GM12878 (cell line): ENCODE measurements around the gene MYLK4. TPM values are rescaled to one million over a fixed set of nuclear protein-coding genes. Genes with fewer than 3 reads are reported as not detected.

ENCODE experiments used
- ATAC-seq: fragments of 200-7000 bp; cut with Tn5 transposase; 3 replicates; pipeline ENCODE4 v1.9.1; 2020; ENCODE audit warnings: mild to moderate bottlenecking, moderate library complexity
- BruUV-seq: library from RNA; stranded (reverse); fragments of 400-500 nt; replicated peaks from 2 replicates; lab custom pipeline; 2021; lab: Mats Ljungman, UMichigan
- CTCF ChIA-PET: fragments of 300-600 bp; sonication (Branson Sonifier 250); formaldehyde crosslinking; extraction: SDS; loops from one replicate; lab custom pipeline; 2021; ENCODE audit warnings: inconsistent platforms; lab: Yijun Ruan, JAX
- POLR2A ChIA-PET: fragments of 350-600 bp; formaldehyde crosslinking; extraction: SDS; loops from one replicate; lab custom pipeline; 2021; ENCODE audit warnings: inconsistent platforms; lab: Charles Lee
- RAD21 ChIA-PET: fragments of 300-600 bp; sonication (Branson Sonifier 250); formaldehyde crosslinking; loops from one replicate; lab custom pipeline; 2023; ENCODE audit warnings: antibody characterized with exemption; ENCODE audit not compliant: unreplicated experiment; lab: Charles Lee
- SMC1A ChIA-PET: fragments of 300-600 bp; sonication (Branson Sonifier 250); formaldehyde crosslinking; loops from one replicate; lab custom pipeline; 2023; ENCODE audit not compliant: unreplicated experiment, uncharacterized antibody; lab: Charles Lee
- DNase-seq: peaks from one replicate; pipeline ENCODE4 v3.0.0-alpha.2; 2011; ENCODE audit warnings: low read depth, low spot score
- FAIRE-seq: peaks from 3 replicates; lab custom pipeline; 2011; peaks lifted over from hg19 to GRCh38; lab: Jason Lieb, UNC
- H2AFZ ChIP-seq: 2 replicates; pipeline ENCODE4 v1.6.0; 2011; ENCODE audit warnings: low read depth, low read length, control low read depth; ENCODE audit not compliant: control insufficient read depth
- H3K27ac ChIP-seq: 2 replicates; pipeline ENCODE4 v1.5.1; 2011; ENCODE audit warnings: control low read depth; ENCODE audit not compliant: control insufficient read depth, insufficient read depth
- H3K27me3 ChIP-seq, 2 experiments: replicated peaks in 1 of 2; 2 replicates each; pipeline versions ENCODE4 v1.6.0 to v1.6.1; 2011; ENCODE audit warnings: low read length in 1 of 2; ENCODE audit not compliant: control insufficient read depth in 2 of 2, insufficient read depth in 2 of 2
- H3K36me3 ChIP-seq, 2 experiments: 2 replicates each; pipeline ENCODE4 v1.5.1; 2011; ENCODE audit warnings: low read length in 1 of 2; ENCODE audit not compliant: control insufficient read depth in 2 of 2, insufficient read depth in 2 of 2
- H3K4me1 ChIP-seq: 2 replicates; pipeline ENCODE4 v1.6.1; 2011; ENCODE audit warnings: mild to moderate bottlenecking, low read length, moderate library complexity, mixed read lengths; ENCODE audit not compliant: control insufficient read depth, insufficient read depth
- H3K4me2 ChIP-seq: 2 replicates; pipeline ENCODE4 v1.6.0; 2011; ENCODE audit warnings: control low read depth; ENCODE audit not compliant: control insufficient read depth, insufficient read depth
- H3K4me3 ChIP-seq: fragments of 200-600 bp; sonication (generic); 2 replicates; pipeline ENCODE4 v1.5.1; 2016
- H3K79me2 ChIP-seq: 2 replicates; pipeline ENCODE4 v1.6.0; 2011; ENCODE audit warnings: low read length; ENCODE audit not compliant: control insufficient read depth, insufficient read depth
- H3K9ac ChIP-seq: 2 replicates; pipeline ENCODE4 v1.8.0; 2011; ENCODE audit warnings: low read length, control low read depth, mixed read lengths; ENCODE audit not compliant: control insufficient read depth, insufficient read depth
- H3K9me3 ChIP-seq: replicated peaks from 3 replicates; pipeline ENCODE4 v1.5.1; 2011; ENCODE audit warnings: mild to moderate bottlenecking, low read length; ENCODE audit not compliant: control insufficient read depth, insufficient read depth
- H4K20me1 ChIP-seq: 2 replicates; pipeline ENCODE4 v1.6.0; 2011; ENCODE audit not compliant: control insufficient read depth, insufficient read depth
- ATF3 ChIP-seq: IDR thresholded peaks from 2 replicates; pipeline ENCODE4 v1.6.1; 2011; ENCODE audit warnings: low read depth, mild to moderate bottlenecking, low read length, moderate library complexity, borderline replicate concordance; ENCODE audit errors: extremely low read depth
- EP300 ChIP-seq, 2 experiments: fragments of 150-350 bp in 1 of 2; IDR thresholded peaks; 2 replicates each; pipeline ENCODE4 v1.6.1; 2011 to 2012; ENCODE audit warnings: low read depth in 2 of 2, low read length in 2 of 2, borderline replicate concordance in 1 of 2, improper control_type of control experiment in 1 of 2, inconsistent platforms in 1 of 2; ENCODE audit not compliant: control insufficient read depth in 1 of 2
- MEF2B ChIP-seq: fragments of 450-650 bp; IDR thresholded peaks from 2 replicates; pipeline ENCODE4 v1.6.1; 2018; ENCODE audit warnings: mild to moderate bottlenecking, moderate library complexity; ENCODE audit not compliant: partially characterized antibody, poor library complexity, severe bottlenecking
- POLR2AphosphoS2 ChIP-seq: IDR thresholded peaks from 2 replicates; pipeline ENCODE4 v1.6.1; 2011; ENCODE audit warnings: low read depth, mild to moderate bottlenecking, low read length, improper control_type of control experiment, moderate library complexity
- SMAD5 ChIP-seq: IDR thresholded peaks from 2 replicates; pipeline ENCODE4 v1.6.1; 2016; ENCODE audit warnings: antibody characterized with exemption, low read depth
- TCF3 ChIP-seq: IDR thresholded peaks from 2 replicates; pipeline ENCODE4 v1.6.1; 2012; ENCODE audit warnings: low read depth, mild to moderate bottlenecking, low read length, borderline replicate concordance; ENCODE audit not compliant: insufficient read depth
- YBX1 ChIP-seq: fragments of 450-650 bp; IDR thresholded peaks from 2 replicates; pipeline ENCODE4 v1.6.1; 2016; ENCODE audit warnings: antibody characterized with exemption
- WGBS: methylation state at CpG from one replicate; pipeline ENCODE4 v1.1.6; 2016; ENCODE audit warnings: low lambda C conversion rate; ENCODE audit not compliant: insufficient replicate concordance, insufficient coverage; ENCODE audit errors: missing lambda C conversion rate; 5-methylcytosine and 5-hydroxymethylcytosine counted together
- in situ Hi-C: fragments of 300-500 bp; cut with MboI; formaldehyde crosslinking; loops from 9 replicates; pipeline ENCODE4 v1.14.3; 2018; ENCODE audit warnings: mixed read lengths
- intact Hi-C: fragments of 100-400 bp; cut with micrococcal nuclease; formaldehyde crosslinking; loops from one replicate; pipeline ENCODE4 v1.14.2; 2022; ENCODE audit not compliant: unreplicated experiment
- polyA plus RNA-seq, 11 experiments: library from polyadenylated mRNA; depleted of rRNA in 4 of 11; unstranded in 6 of 11; stranded (reverse) in 5 of 11; fragments of >200 nt; fragmentation: Nextera tagmentation in 4 of 11; fragmentation: Illumina TruSeq in 1 of 11; extraction: Ambion mirVana in 4 of 11; extraction: Trizol in 1 of 11; gene quantifications; 1 replicate in 1 of 11; 2 replicates in 10 of 11; pipeline versions ENCODE4 v1.2.1 to v1.2.3, GENCODE V29; 2011 to 2016; ENCODE audit warnings: inconsistent platforms in 2 of 11, missing spikeins in 2 of 11, low read depth in 1 of 11
- total RNA-seq, 4 experiments: library from RNA; depleted of rRNA in 3 of 4; stranded (reverse); fragments of >200 nt in 3 of 4; fragmentation: Illumina TruSeq in 1 of 4; extraction: Trizol in 1 of 4; gene quantifications; 2 replicates each; pipeline versions ENCODE4 v1.2.1 to v1.2.3, GENCODE V29; 2013 to 2021
- TF ChIP-seq, protein P1 (sequence below): fragments of 450-650 bp; formaldehyde crosslinking; IDR thresholded peaks from 2 replicates; pipeline ENCODE4 v1.5.0; 2022; ENCODE audit warnings: mild to moderate bottlenecking, missing genetic modification characterization
- TF ChIP-seq, protein P2 (sequence below): fragments of 450-650 bp; IDR thresholded peaks from 2 replicates; pipeline ENCODE4 v1.6.1; 2017; ENCODE audit warnings: low read depth, mild to moderate bottlenecking, moderate library complexity
- TF ChIP-seq, protein P3 (sequence below): IDR thresholded peaks from 2 replicates; pipeline ENCODE4 v1.6.1; 2012; ENCODE audit warnings: low read depth, low read length, improper control_type of control experiment

Gene MYLK4
- total and polyA plus RNA-seq, 10 of the 15 experiments (the other 5 are each of a cell fraction or from before 2014, with no cell fraction given) = under 0.01 to 0.09 (median 0.05) TPM; not detected in 1

- no peak overlapping the region for H2AFZ ChIP-seq
- SMC1A ChIA-PET = no interaction called here
- TF ChIP-seq, protein P1, sequence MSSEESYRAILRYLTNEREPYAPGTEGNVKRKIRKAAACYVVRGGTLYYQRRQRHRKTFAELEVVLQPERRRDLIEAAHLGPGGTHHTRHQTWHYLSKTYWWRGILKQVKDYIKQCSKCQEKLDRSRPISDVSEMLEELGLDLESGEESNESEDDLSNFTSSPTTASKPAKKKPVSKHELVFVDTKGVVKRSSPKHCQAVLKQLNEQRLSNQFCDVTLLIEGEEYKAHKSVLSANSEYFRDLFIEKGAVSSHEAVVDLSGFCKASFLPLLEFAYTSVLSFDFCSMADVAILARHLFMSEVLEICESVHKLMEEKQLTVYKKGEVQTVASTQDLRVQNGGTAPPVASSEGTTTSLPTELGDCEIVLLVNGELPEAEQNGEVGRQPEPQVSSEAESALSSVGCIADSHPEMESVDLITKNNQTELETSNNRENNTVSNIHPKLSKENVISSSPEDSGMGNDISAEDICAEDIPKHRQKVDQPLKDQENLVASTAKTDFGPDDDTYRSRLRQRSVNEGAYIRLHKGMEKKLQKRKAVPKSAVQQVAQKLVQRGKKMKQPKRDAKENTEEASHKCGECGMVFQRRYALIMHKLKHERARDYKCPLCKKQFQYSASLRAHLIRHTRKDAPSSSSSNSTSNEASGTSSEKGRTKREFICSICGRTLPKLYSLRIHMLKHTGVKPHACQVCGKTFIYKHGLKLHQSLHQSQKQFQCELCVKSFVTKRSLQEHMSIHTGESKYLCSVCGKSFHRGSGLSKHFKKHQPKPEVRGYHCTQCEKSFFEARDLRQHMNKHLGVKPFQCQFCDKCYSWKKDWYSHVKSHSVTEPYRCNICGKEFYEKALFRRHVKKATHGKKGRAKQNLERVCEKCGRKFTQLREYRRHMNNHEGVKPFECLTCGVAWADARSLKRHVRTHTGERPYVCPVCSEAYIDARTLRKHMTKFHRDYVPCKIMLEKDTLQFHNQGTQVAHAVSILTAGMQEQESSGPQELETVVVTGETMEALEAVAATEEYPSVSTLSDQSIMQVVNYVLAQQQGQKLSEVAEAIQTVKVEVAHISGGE (CRISPR knock-in tag) = no peak
- no peak for TF ChIP-seq TCF3
- TF ChIP-seq, all 136 proteins: peak for 0
- RAD21 ChIA-PET = interaction anchor here (1.2 kb wide), 1 partner anchor 114 kb away, joined by 4 read pairs; no protein-coding TSS in a partner anchor
- no peak overlapping the region for H3K9ac ChIP-seq
- no peak overlapping the region for H3K27ac ChIP-seq
- ATAC-seq = no peak
- no peaks in the 10 kb centered on the region for H3K27me3 ChIP-seq
- peaks cover 7% of the 10 kb centered on the region for H3K4me1 ChIP-seq
- 67% methylated on average over 6 of the region's 6 CpGs for WGBS
- in situ Hi-C loops (no loop called here), intact Hi-C loops (no loop called here)
- H3K36me3 ChIP-seq = no peaks in the 10 kb centered on the region
- H3K79me2 ChIP-seq = no peaks in the 10 kb centered on the region
- CTCF ChIA-PET = interaction anchor here (0.5 to 1.2 kb wide), 2 partner anchors 114 to 229 kb away, joined by 3 to 4 read pairs; no protein-coding TSS in a partner anchor
- BruUV-seq = no TSS peak
- H4K20me1 ChIP-seq = no peaks in the 10 kb centered on the region
- no peaks in the 10 kb centered on the region; the same call in 2 of the 3 replicates for H3K9me3 ChIP-seq
- DNase-seq = no peak
- no peak overlapping the region for H3K4me3 ChIP-seq
- H3K4me2 ChIP-seq = no peak overlapping the region
- POLR2A ChIA-PET = no interaction called here
- FAIRE-seq = no peak
These were observed 46.1 kb upstream of the MYLK4 start for GRCh38 chr6:2796861-2797260.

DNA sequence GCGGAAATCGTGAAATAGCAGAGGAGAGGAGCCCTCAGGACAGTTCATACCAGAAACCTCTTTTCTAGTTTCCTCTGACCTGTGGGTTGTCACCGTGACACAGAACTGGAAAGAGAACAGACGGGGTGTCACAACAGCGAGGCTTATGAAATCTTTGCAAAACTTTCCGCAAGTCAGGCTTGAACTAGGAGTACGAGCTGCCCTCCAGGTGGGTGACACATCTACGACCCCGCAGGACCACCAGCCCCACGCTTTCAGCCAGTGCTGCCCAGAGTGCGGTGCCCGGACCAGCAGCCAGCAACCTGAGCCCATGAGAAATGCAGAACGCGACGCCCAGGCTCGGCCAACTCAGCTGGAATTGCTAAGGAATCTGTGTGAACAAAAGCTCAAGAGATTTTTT is 45.2 kb upstream of the MYLK4 start:
- ChIA-PET SMC1A (no interaction called here), RAD21 (no interaction called here), CTCF (no interaction called here), POLR2A (no interaction called here)
- no peak for FAIRE-seq
- 93% methylated on average over 14 of the region's 16 CpGs for WGBS
- Histone ChIP-seq H3K79me2 (no peaks in the 10 kb centered on the region), H3K4me1 (peaks cover 7% of the 10 kb centered on the region), H3K27me3 (no peaks in the 10 kb centered on the region), H3K9me3 (no peaks in the 10 kb centered on the region), H3K4me3 (no peak overlapping the region), H3K4me2 (no peak overlapping the region), H3K27ac (no peak overlapping the region), H4K20me1 (no peaks in the 10 kb centered on the region; the same call in 1 of the 2 replicates), H2AFZ (no peak overlapping the region), H3K9ac (no peak overlapping the region), H3K36me3 (no peaks in the 10 kb centered on the region)
- no TSS peak for BruUV-seq
- in situ Hi-C loops = no loop called here
- no peak for ATAC-seq
- no peak for DNase-seq
- intact Hi-C loops = no loop called here
- no peak for TF ChIP-seq YBX1
- TF ChIP-seq ATF3 = no peak
- TF ChIP-seq, protein P2, sequence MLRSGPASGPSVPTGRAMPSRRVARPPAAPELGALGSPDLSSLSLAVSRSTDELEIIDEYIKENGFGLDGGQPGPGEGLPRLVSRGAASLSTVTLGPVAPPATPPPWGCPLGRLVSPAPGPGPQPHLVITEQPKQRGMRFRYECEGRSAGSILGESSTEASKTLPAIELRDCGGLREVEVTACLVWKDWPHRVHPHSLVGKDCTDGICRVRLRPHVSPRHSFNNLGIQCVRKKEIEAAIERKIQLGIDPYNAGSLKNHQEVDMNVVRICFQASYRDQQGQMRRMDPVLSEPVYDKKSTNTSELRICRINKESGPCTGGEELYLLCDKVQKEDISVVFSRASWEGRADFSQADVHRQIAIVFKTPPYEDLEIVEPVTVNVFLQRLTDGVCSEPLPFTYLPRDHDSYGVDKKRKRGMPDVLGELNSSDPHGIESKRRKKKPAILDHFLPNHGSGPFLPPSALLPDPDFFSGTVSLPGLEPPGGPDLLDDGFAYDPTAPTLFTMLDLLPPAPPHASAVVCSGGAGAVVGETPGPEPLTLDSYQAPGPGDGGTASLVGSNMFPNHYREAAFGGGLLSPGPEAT = no peak
- no peak for TF ChIP-seq SMAD5
- TF ChIP-seq POLR2AphosphoS2 = no peak
- no peak for TF ChIP-seq MEF2B
- no peak for TF ChIP-seq EP300 (IDR thresholded peaks at IDR 0.05; ENCODE audit: borderline replicate concordance in 1 of 2, control insufficient read depth in 1 of 2, low read depth in 2 of 2, low read length in 2 of 2)
- TF ChIP-seq, protein P3, sequence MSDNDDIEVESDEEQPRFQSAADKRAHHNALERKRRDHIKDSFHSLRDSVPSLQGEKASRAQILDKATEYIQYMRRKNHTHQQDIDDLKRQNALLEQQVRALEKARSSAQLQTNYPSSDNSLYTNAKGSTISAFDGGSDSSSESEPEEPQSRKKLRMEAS = no peak
